Fibroblast of lung (primary cell): ENCODE results near the gene MAPKAP1.

Source experiments
- CTCF ChIP-seq, 2 donors: IDR thresholded peaks in 1 of 2; conservative IDR thresholded peaks in 1 of 2; 1 replicate in 1 of 2; 2 replicates in 1 of 2; pipeline ENCODE4 v1.5.1; 2011 to 2012; ENCODE audit warnings: low read length in 2 of 2, control low read depth in 1 of 2, inconsistent platforms in 1 of 2, low read depth in 1 of 2, mild to moderate bottlenecking in 1 of 2
- EZH2 ChIP-seq: IDR thresholded peaks from 2 replicates; pipeline ENCODE4 v1.5.1; 2012; ENCODE audit warnings: low read length, control low read depth, mild to moderate bottlenecking; ENCODE audit errors: missing control alignments

GRCh38 chr9:125397736-125398135, 309.3 kb downstream of the MAPKAP1 start:
- no peak for TF ChIP-seq CTCF (conservative IDR thresholded peaks at IDR 0.05 in 1 of 2, IDR thresholded peaks at IDR 0.05 in 1 of 2; ENCODE audit: low read depth in 1 of 2, low read length in 2 of 2)
- no peak for TF ChIP-seq EZH2
